Measurements from ENCODE around the gene WNK2. TPM values are rescaled to one million over a fixed set of nuclear protein-coding genes. Genes with fewer than 3 reads are reported as not detected.

The WNK2 gene
- total and polyA plus RNA-seq, 2 of the 4 experiments (the other 2 are of a cell fraction) = not detected

DNA sequence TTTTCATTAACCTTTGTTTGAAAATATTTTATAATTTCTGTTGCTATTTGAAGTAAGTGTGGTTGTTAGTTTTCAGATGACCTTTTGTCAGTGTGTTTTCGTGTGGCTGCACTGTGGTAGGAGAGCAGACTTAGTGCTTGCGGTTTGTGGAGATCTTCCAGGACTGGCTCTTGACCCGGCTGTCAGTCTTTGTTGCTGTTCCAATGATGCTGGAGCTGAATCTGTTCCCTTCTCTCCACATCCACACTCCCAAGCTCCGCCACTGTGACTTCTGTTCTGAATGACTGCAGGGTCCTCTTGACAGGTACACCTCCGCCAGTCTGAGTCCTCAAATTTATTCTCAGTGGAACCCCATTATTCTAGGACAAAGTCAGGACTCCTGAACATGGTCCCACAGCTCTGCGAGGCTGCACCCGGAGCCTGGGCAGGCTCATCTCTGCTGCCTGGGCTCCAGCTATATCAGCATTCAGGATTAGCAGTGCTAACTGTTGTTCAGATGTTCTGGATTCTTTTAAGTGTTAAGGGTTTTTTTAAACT lies 126.0 kb downstream of the WNK2 start:
- no peak overlapping the region for H4K8ac ChIP-seq (ENCODE audit: low read depth in 2 of 2, low read length in 2 of 2)
- no peak overlapping the region for H2BK120ac ChIP-seq (ENCODE audit: low read depth, low read length)
- no peaks in the 10 kb centered on the region for H3K9me1 ChIP-seq (ENCODE audit: insufficient read depth, low read length)
- no peak overlapping the region for H3K23ac ChIP-seq (ENCODE audit: low read depth, low read length)
- CTCF ChIA-PET = no interaction called here
- H4K20me1 ChIP-seq (ENCODE audit: insufficient read depth, low read length) = no peaks in the 10 kb centered on the region
- no peak overlapping the region for H3K56ac ChIP-seq (ENCODE audit: extremely low read depth, insufficient read depth, low read length)
- no TSS peak for BruUV-seq (replicated peaks)
- H2BK20ac ChIP-seq (ENCODE audit: low read depth, low read length) = no peak overlapping the region
- no peak overlapping the region for H3K18ac ChIP-seq (ENCODE audit: low read depth, low read length)
- H3K9me3 ChIP-seq (ENCODE audit: control insufficient read depth, insufficient read depth, low read length) = no peaks in the 10 kb centered on the region
- intact Hi-C loops (cut with micrococcal nuclease) (loop anchor here (10.0 kb wide), 1 partner anchor 255 kb away; no protein-coding TSS in a partner anchor), dilution Hi-C loops (cut with HindIII; ENCODE audit: low sequenced_read_pairs, unreplicated experiment) (no loop called here), in situ Hi-C loops (cut with MboI; ENCODE audit: low sequenced_read_pairs) (loop anchor here (5.0 to 25.0 kb wide), 3 partner anchors 102 to 298 kb away; no protein-coding TSS in a partner anchor)
- no peak overlapping the region for H4K5ac ChIP-seq (ENCODE audit: low read depth, low read length)
- H3K9ac ChIP-seq (ENCODE audit: low read depth, low read length) = no peak overlapping the region
- no peak overlapping the region for H2AK9ac ChIP-seq (replicated peaks; ENCODE audit: low read depth, low read length, poor library complexity)
- no peak overlapping the region for H2AK5ac ChIP-seq (ENCODE audit: low read depth, low read length)
- TF ChIP-seq MAZ (IDR thresholded peaks at IDR 0.05; ENCODE audit: borderline replicate concordance, low read depth, low read length) (no peak), CHD1 (IDR thresholded peaks at IDR 0.05; ENCODE audit: low read depth, low read length) (no peak), SMC3 (IDR thresholded peaks at IDR 0.05; ENCODE audit: low read depth, low read length) (no peak), MAFK (IDR thresholded peaks at IDR 0.05; ENCODE audit: low read depth, low read length) (no peak)
- TF ChIP-seq, protein P1, sequence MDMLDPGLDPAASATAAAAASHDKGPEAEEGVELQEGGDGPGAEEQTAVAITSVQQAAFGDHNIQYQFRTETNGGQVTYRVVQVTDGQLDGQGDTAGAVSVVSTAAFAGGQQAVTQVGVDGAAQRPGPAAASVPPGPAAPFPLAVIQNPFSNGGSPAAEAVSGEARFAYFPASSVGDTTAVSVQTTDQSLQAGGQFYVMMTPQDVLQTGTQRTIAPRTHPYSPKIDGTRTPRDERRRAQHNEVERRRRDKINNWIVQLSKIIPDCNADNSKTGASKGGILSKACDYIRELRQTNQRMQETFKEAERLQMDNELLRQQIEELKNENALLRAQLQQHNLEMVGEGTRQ (IDR thresholded peaks at IDR 0.05; ENCODE audit: low read depth, low read length) = no peak
- no peaks in the 10 kb centered on the region for H3K36me3 ChIP-seq (ENCODE audit: control insufficient read depth, insufficient read depth, low read length)
- no peak overlapping the region for H3K4me3 ChIP-seq (ENCODE audit: insufficient read depth, low read depth, low read length)
- H4K91ac ChIP-seq (ENCODE audit: insufficient read depth, low read depth, low read length) = no peak overlapping the region
- no peak overlapping the region for H3K14ac ChIP-seq (replicated peaks; ENCODE audit: low read depth, low read length)
- POLR2A ChIA-PET (ENCODE audit: unreplicated experiment) = no interaction called here
- 62% methylated on average over 3 of the region's 7 CpGs; no CpG with 5 or more reads in 1 of the 2 experiments for WGBS, 2 experiments (ENCODE audit: extremely low coverage in 2 of 2, insufficient read length in 1 of 2)
- peaks cover 15% of the 10 kb centered on the region for H3K27me3 ChIP-seq (ENCODE audit: control insufficient read depth, insufficient read depth, low read length)
- no peak overlapping the region for H2BK5ac ChIP-seq (ENCODE audit: low read depth, low read length, poor library complexity, severe bottlenecking)
- no peaks in the 10 kb centered on the region for H3K4me1 ChIP-seq (ENCODE audit: control insufficient read depth, insufficient read depth, low read length)
- no peaks in the 10 kb centered on the region for H3K79me1 ChIP-seq (ENCODE audit: low read depth in 1 of 2, low read length in 2 of 2)
- DNase-seq (no peak), ATAC-seq (ENCODE audit: low read depth) (no peak)
- H2BK15ac ChIP-seq (ENCODE audit: low read depth, low read length) = no peak overlapping the region
- H2AFZ ChIP-seq (replicated peaks; ENCODE audit: low read length, poor library complexity) = no peak overlapping the region
- no peak overlapping the region for H3K27ac ChIP-seq (ENCODE audit: insufficient read depth, low read length)
- no peak overlapping the region for H3K4ac ChIP-seq (ENCODE audit: low read depth, low read length)
- no peak overlapping the region for H3K4me2 ChIP-seq (ENCODE audit: low read depth, low read length)

All from IMR-90 (cell line).